SU-DHL-6 (cell line): ENCODE measurements around the gene QKI.
"Not testable (repeated sequence)": the region's sequence is repeated elsewhere in the genome, so short reads cannot be mapped to it uniquely, and the experiment has no call there.

Experiments used
- H2AFZ ChIP-seq: fragments of 200-600 bp; sonication (generic); 2 replicates; pipeline ENCODE4 v1.6.1; 2014; ENCODE audit warnings: low read depth, mild to moderate bottlenecking, moderate library complexity, mixed read lengths, antibody characterized with exemption, low read length; ENCODE audit not compliant: severe bottlenecking
- H3F3A ChIP-seq: fragments of 200-600 bp; shearing (Covaris generic); 2 replicates; pipeline ENCODE4 v1.6.0; 2016; ENCODE audit warnings: antibody characterized with exemption, mild to moderate bottlenecking; ENCODE audit not compliant: insufficient read depth
- H3K27ac ChIP-seq: fragments of 200-600 bp; sonication (generic); 2 replicates; pipeline ENCODE4 v1.5.1; 2016; ENCODE audit warnings: low read depth, mild to moderate bottlenecking, low read length, moderate library complexity, mixed read lengths
- H3K27me3 ChIP-seq: fragments of 200-600 bp; sonication (generic), shearing (Covaris generic); 2 replicates; pipeline ENCODE4 v1.6.0; 2014; ENCODE audit warnings: mild to moderate bottlenecking, low read length
- H3K36me3 ChIP-seq: fragments of 200-600 bp; sonication (generic); 2 replicates; pipeline ENCODE4 v1.6.1; 2014; ENCODE audit warnings: mild to moderate bottlenecking, low read length, mixed read lengths
- H3K4me2 ChIP-seq: fragments of 300-600, 200-600 bp; shearing (Covaris generic), sonication (generic); 2 replicates; pipeline ENCODE4 v1.6.0; 2014; ENCODE audit warnings: low read length, low read depth, mild to moderate bottlenecking; ENCODE audit not compliant: poor library complexity, severe bottlenecking
- H3K4me3 ChIP-seq: fragments of 200-600 bp; sonication (generic); 2 replicates; pipeline ENCODE4 v1.5.1; 2014; ENCODE audit warnings: antibody characterized with exemption, low read length, mild to moderate bottlenecking, mixed read lengths; ENCODE audit not compliant: insufficient read depth, poor library complexity, severe bottlenecking
- H3K79me2 ChIP-seq: fragments of 200-600 bp; sonication (generic); 2 replicates; pipeline ENCODE4 v1.6.1; 2014; ENCODE audit warnings: mild to moderate bottlenecking, low read length, moderate library complexity; ENCODE audit not compliant: insufficient read depth
- H3K9ac ChIP-seq: fragments of 200-600 bp; sonication (generic); 2 replicates; pipeline ENCODE4 v1.7.0; 2014; ENCODE audit warnings: mild to moderate bottlenecking, low read length
- H3K9me2 ChIP-seq: fragments of 200-600 bp; sonication (generic); replicated peaks from 2 replicates; pipeline ENCODE4 v1.6.1; 2014; ENCODE audit warnings: low read length; ENCODE audit not compliant: insufficient read depth
- H3K9me3 ChIP-seq: fragments of 200-600 bp; sonication (generic); 2 replicates; pipeline ENCODE4 v1.6.1; 2014; ENCODE audit warnings: low read length, mixed read lengths; ENCODE audit not compliant: insufficient read depth
- H4K20me1 ChIP-seq: fragments of 200-600 bp; sonication (generic); 2 replicates; pipeline ENCODE4 v1.6.1; 2014; ENCODE audit warnings: low read depth, mild to moderate bottlenecking, antibody characterized with exemption, low read length, moderate library complexity, mixed read lengths
- EZH2phosphoT487 ChIP-seq: fragments of 200-600 bp; sonication (generic), shearing (Covaris generic); conservative IDR thresholded peaks from 2 replicates; pipeline ENCODE4 v1.6.1; 2018; ENCODE audit warnings: mild to moderate bottlenecking, antibody characterized with exemption, low read length, moderate library complexity, mixed read lengths
- TF ChIP-seq, protein P1 (sequence below): fragments of 200-600 bp; sonication (generic); IDR thresholded peaks from one replicate; pipeline ENCODE4 v1.5.1; 2017; ENCODE audit warnings: antibody characterized with exemption, mild to moderate bottlenecking, low read length, moderate library complexity; ENCODE audit not compliant: insufficient read depth, poor library complexity, severe bottlenecking

Gene QKI

DNA sequence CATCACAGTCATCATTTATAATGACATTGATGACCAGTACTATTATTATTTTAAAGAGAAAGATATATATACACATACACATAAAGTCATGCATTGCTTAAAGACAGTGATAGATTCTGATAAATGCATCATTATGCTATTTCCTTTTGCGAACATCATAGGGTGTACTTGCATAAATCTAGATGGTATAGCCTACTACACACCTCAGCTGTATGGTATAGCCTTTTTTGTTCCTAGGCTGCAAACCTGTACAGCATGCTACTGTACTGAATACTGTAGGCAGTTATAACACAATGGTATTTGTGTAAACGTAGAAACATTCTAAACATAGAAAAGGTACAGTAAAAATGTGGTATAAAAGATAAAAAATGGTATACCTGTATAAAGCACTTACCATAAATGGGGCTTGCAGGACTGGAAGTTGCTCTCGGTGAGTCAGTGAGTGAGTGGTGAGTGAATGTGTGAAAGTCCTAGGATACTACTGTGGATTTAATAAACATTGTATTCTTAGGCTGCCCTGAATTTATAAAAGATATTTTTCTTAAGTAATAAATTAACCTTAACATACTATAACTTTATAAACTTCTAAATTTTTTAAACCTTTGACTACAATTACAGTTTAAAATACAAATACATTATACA is 23.9 kb downstream of the QKI start:
- TF ChIP-seq EZH2phosphoT487, result no peak
- TF ChIP-seq, protein P1, sequence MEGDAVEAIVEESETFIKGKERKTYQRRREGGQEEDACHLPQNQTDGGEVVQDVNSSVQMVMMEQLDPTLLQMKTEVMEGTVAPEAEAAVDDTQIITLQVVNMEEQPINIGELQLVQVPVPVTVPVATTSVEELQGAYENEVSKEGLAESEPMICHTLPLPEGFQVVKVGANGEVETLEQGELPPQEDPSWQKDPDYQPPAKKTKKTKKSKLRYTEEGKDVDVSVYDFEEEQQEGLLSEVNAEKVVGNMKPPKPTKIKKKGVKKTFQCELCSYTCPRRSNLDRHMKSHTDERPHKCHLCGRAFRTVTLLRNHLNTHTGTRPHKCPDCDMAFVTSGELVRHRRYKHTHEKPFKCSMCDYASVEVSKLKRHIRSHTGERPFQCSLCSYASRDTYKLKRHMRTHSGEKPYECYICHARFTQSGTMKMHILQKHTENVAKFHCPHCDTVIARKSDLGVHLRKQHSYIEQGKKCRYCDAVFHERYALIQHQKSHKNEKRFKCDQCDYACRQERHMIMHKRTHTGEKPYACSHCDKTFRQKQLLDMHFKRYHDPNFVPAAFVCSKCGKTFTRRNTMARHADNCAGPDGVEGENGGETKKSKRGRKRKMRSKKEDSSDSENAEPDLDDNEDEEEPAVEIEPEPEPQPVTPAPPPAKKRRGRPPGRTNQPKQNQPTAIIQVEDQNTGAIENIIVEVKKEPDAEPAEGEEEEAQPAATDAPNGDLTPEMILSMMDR, result no peak
- H3K27me3 ChIP-seq, result no peaks in the 10 kb centered on the region
- H3K79me2 ChIP-seq, result peaks cover 89% of the 10 kb centered on the region
- no peaks in the 10 kb centered on the region for H3K36me3 ChIP-seq
- peaks cover 43% of the 10 kb centered on the region for H4K20me1 ChIP-seq
- no peak overlapping the region for H3K4me2 ChIP-seq
- no peak overlapping the region for H2AFZ ChIP-seq
- H3K9ac ChIP-seq, result no peak overlapping the region
- no peaks in the 10 kb centered on the region; the same call in 1 of the 2 replicates for H3F3A ChIP-seq
- no peaks in the 10 kb centered on the region for H3K9me3 ChIP-seq
- H3K27ac ChIP-seq, result no peak overlapping the region
- no peak overlapping the region for H3K4me3 ChIP-seq
- H3K9me2 ChIP-seq, result no peaks in the 10 kb centered on the region

DNA sequence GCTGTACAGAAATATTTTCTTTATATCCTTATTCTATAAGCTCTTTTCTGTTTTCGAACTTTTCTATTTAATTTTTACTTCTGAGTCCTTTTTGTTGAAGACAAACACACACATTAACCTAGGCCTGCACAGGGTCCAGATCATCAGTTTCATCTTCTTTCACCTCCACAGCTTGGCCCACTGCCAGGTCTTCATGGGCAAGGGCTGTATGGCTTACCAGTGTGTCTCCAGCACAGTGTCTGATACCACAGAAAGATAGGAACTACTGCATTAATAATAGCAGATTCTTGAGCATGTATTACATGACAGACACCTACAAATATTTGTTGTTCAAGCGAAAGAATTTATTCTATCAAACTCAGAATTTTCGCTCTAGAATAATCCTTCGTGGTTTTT is 24.4 kb downstream of the QKI start:
- no peaks in the 10 kb centered on the region for H3K9me2 ChIP-seq
- peaks cover 46% of the 10 kb centered on the region for H4K20me1 ChIP-seq
- no peaks in the 10 kb centered on the region for H3K27me3 ChIP-seq
- no peaks in the 10 kb centered on the region for H3K9me3 ChIP-seq
- no peaks in the 10 kb centered on the region; the same call in 1 of the 2 replicates for H3F3A ChIP-seq
- H3K36me3 ChIP-seq, result no peaks in the 10 kb centered on the region
- no peak overlapping the region for H3K9ac ChIP-seq
- no peak for TF ChIP-seq EZH2phosphoT487
- TF ChIP-seq, protein P1, result no peak
- no peak overlapping the region for H3K4me2 ChIP-seq
- no peak overlapping the region for H3K4me3 ChIP-seq
- peaks cover 89% of the 10 kb centered on the region for H3K79me2 ChIP-seq
- H2AFZ ChIP-seq, result no peak overlapping the region
- no peak overlapping the region for H3K27ac ChIP-seq

- H3K9ac ChIP-seq, H3K36me3 ChIP-seq, H3K4me2 ChIP-seq, H3K27me3 ChIP-seq, H3K4me3 ChIP-seq, H3K9me2 ChIP-seq, H3F3A ChIP-seq, H3K9me3 ChIP-seq, H3K27ac ChIP-seq, H2AFZ ChIP-seq: not testable (repeated sequence)
- Histone ChIP-seq H4K20me1 (peaks cover 49% of the 10 kb centered on the region), H3K79me2 (peaks cover 88% of the 10 kb centered on the region)
Measured at GRCh38 chr6:163439390-163439789, 24.9 kb downstream of the QKI start.

DNA sequence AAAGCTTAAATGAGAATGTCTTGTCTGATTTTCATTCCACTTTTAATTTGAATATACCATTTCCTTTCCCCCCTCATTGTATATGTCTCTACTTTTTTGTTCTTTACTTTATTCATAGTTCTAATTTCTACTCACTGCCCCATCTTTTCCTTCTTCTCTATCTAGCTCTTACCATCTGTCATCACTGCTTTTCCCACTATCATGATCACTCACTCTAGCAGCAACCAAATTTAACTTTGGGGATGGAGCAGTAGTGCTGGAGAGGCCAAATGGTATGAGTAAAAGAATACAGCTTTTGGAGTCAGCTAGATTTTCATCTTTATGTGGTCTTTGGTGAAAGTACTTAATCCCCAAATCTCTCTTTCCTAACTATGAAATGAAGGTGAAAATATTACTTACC is 25.5 kb downstream of the QKI start:
- Histone ChIP-seq H3K9me3 (no peaks in the 10 kb centered on the region), H3K9ac (no peak overlapping the region), H3K4me2 (no peak overlapping the region), H3K27me3 (no peaks in the 10 kb centered on the region), H3K9me2 (no peaks in the 10 kb centered on the region), H4K20me1 (peaks cover 46% of the 10 kb centered on the region), H3K36me3 (no peaks in the 10 kb centered on the region), H3K79me2 (peaks cover 90% of the 10 kb centered on the region), H3K27ac (no peak overlapping the region), H3F3A (no peaks in the 10 kb centered on the region; the same call in 1 of the 2 replicates), H3K4me3 (no peak overlapping the region), H2AFZ (no peak overlapping the region)
- TF ChIP-seq, protein P1, result no peak
- no peak for TF ChIP-seq EZH2phosphoT487
